ENCODE data around the gene MTMR11. TPM values are rescaled to one million over a fixed set of nuclear protein-coding genes. Genes with fewer than 3 reads are reported as not detected.

MTMR11 gene
- total and polyA plus RNA-seq, 10 of the 15 experiments (the other 5 are each of a cell fraction or from before 2014, with no cell fraction given) = 0.35 to 1.1 (median 0.73) TPM

DNA sequence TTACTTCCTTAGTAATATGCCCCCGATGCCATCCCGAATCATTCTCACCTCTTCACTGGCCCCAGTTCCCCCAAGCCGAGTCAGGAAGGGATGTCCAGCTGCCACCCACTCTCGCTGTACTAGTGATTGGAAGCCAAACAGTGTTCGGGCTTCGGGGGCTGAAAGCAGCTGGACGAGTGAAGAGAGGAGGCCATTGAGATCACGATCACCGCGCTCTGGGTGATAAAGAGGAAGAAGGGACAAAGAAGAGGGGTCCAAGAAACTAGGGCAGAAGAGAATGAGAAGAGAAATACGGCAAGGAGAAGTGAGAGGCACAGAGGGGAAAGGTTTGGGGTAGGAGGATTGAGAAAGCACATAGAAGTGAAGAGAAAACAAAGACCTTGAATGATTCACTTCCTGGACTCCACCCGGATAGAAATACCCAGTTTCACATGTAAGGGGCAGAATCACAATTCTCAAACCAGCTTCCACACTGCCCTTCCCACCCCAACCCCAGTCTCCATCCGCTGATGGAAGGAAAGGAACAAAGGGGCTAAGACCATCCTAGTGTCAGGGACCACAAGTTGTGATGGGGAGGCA is 5.4 kb downstream of the MTMR11 start:
- Histone ChIP-seq H3K4me3 (no peak overlapping the region), H2AFZ (ENCODE audit: control insufficient read depth, low read depth, low read length) (peak overlapping the region; percentile 68), H3K36me3 (ENCODE audit: control insufficient read depth in 2 of 2, insufficient read depth in 2 of 2, low read length in 1 of 2) (peaks cover 0 to 1% of the 10 kb centered on the region in 2 experiments; a peak in 2 of 4 replicates), H3K27me3 (replicated peaks in 1 of 2; ENCODE audit: control insufficient read depth in 2 of 2, insufficient read depth in 2 of 2, low read length in 1 of 2) (no peaks in the 10 kb centered on the region), H4K20me1 (ENCODE audit: control insufficient read depth, insufficient read depth) (no peaks in the 10 kb centered on the region), H3K4me1 (ENCODE audit: control insufficient read depth, insufficient read depth, low read length) (peaks cover 4% of the 10 kb centered on the region), H3K4me2 (ENCODE audit: control insufficient read depth, insufficient read depth) (no peak overlapping the region), H3K79me2 (ENCODE audit: control insufficient read depth, insufficient read depth, low read length) (peaks cover 13% of the 10 kb centered on the region), H3K27ac (ENCODE audit: control insufficient read depth, insufficient read depth) (no peak overlapping the region), H3K9ac (ENCODE audit: control insufficient read depth, insufficient read depth, low read length) (no peak overlapping the region), H3K9me3 (replicated peaks; ENCODE audit: control insufficient read depth, insufficient read depth, low read length) (no peaks in the 10 kb centered on the region)
- ATAC-seq (no peak), DNase-seq (ENCODE audit: low read depth, low spot score) (no peak), FAIRE-seq (no peak)
- 73% methylated on average over 13 of the region's 13 CpGs for WGBS (ENCODE audit: insufficient coverage, insufficient replicate concordance, low lambda C conversion rate, missing lambda C conversion rate)
- RAD21 ChIA-PET (ENCODE audit: unreplicated experiment) = no interaction called here
- BruUV-seq (replicated peaks) = no TSS peak
- intact Hi-C loops (cut with micrococcal nuclease; ENCODE audit: unreplicated experiment) (no loop called here), in situ Hi-C loops (cut with MboI) (no loop called here)
- SMC1A ChIA-PET (ENCODE audit: uncharacterized antibody, unreplicated experiment) = no interaction called here
- CTCF ChIA-PET = no interaction called here
- POLR2A ChIA-PET = no interaction called here
- TF ChIP-seq SUPT20H (IDR thresholded peaks at IDR 0.05; ENCODE audit: borderline replicate concordance, control insufficient read depth, low read depth, low read length) (no peak), ZZZ3 (IDR thresholded peaks at IDR 0.05; ENCODE audit: control insufficient read depth, insufficient read length, low read depth) (no peak), ZBTB40 (IDR thresholded peaks at IDR 0.05; ENCODE audit: borderline replicate concordance) (no peak), POLR2AphosphoS2 (IDR thresholded peaks at IDR 0.05; ENCODE audit: low read depth, low read length) (no peak), STAT3 (IDR thresholded peaks at IDR 0.05; ENCODE audit: low read depth, low read length) (no peak), ATF3 (IDR thresholded peaks at IDR 0.05; ENCODE audit: borderline replicate concordance, extremely low read depth, low read depth, low read length) (no peak), MYC (IDR thresholded peaks at IDR 0.05; ENCODE audit: insufficient read depth, insufficient read length, insufficient replicate concordance, low read length, severe bottlenecking) (no peak), POLR2AphosphoS5 (IDR thresholded peaks at IDR 0.05; ENCODE audit: low read length) (no peak), ZSCAN29 (IDR thresholded peaks at IDR 0.05) (no peak), KLF5 (IDR thresholded peaks at IDR 0.05; ENCODE audit: partially characterized antibody) (no peak), KDM1A (IDR thresholded peaks at IDR 0.05; ENCODE audit: borderline replicate concordance) (no peak)
- TF ChIP-seq, protein P1, sequence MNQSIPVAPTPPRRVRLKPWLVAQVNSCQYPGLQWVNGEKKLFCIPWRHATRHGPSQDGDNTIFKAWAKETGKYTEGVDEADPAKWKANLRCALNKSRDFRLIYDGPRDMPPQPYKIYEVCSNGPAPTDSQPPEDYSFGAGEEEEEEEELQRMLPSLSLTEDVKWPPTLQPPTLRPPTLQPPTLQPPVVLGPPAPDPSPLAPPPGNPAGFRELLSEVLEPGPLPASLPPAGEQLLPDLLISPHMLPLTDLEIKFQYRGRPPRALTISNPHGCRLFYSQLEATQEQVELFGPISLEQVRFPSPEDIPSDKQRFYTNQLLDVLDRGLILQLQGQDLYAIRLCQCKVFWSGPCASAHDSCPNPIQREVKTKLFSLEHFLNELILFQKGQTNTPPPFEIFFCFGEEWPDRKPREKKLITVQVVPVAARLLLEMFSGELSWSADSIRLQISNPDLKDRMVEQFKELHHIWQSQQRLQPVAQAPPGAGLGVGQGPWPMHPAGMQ (IDR thresholded peaks at IDR 0.05; ENCODE audit: borderline replicate concordance) = no peak
- TF ChIP-seq, protein P2, sequence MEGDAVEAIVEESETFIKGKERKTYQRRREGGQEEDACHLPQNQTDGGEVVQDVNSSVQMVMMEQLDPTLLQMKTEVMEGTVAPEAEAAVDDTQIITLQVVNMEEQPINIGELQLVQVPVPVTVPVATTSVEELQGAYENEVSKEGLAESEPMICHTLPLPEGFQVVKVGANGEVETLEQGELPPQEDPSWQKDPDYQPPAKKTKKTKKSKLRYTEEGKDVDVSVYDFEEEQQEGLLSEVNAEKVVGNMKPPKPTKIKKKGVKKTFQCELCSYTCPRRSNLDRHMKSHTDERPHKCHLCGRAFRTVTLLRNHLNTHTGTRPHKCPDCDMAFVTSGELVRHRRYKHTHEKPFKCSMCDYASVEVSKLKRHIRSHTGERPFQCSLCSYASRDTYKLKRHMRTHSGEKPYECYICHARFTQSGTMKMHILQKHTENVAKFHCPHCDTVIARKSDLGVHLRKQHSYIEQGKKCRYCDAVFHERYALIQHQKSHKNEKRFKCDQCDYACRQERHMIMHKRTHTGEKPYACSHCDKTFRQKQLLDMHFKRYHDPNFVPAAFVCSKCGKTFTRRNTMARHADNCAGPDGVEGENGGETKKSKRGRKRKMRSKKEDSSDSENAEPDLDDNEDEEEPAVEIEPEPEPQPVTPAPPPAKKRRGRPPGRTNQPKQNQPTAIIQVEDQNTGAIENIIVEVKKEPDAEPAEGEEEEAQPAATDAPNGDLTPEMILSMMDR (IDR thresholded peaks at IDR 0.05 in 2 of 3, conservative IDR thresholded peaks at IDR 0.05 in 1 of 3; ENCODE audit: control insufficient read depth in 2 of 3, extremely low read depth in 1 of 3, insufficient read depth in 1 of 3, low read depth in 3 of 3, low read length in 3 of 3) = no peak
- TF ChIP-seq, protein P3, sequence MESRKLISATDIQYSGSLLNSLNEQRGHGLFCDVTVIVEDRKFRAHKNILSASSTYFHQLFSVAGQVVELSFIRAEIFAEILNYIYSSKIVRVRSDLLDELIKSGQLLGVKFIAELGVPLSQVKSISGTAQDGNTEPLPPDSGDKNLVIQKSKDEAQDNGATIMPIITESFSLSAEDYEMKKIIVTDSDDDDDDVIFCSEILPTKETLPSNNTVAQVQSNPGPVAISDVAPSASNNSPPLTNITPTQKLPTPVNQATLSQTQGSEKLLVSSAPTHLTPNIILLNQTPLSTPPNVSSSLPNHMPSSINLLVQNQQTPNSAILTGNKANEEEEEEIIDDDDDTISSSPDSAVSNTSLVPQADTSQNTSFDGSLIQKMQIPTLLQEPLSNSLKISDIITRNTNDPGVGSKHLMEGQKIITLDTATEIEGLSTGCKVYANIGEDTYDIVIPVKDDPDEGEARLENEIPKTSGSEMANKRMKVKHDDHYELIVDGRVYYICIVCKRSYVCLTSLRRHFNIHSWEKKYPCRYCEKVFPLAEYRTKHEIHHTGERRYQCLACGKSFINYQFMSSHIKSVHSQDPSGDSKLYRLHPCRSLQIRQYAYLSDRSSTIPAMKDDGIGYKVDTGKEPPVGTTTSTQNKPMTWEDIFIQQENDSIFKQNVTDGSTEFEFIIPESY (IDR thresholded peaks at IDR 0.05) = no peak

Data from GM12878 (cell line).